Measurements from ENCODE around the gene METTL18. TPM values are rescaled to one million over a fixed set of nuclear protein-coding genes. Genes with fewer than 3 reads are reported as not detected.

The METTL18 gene
- total RNA-seq, 1 donor from 2014 or later = 4.7 TPM

DNA sequence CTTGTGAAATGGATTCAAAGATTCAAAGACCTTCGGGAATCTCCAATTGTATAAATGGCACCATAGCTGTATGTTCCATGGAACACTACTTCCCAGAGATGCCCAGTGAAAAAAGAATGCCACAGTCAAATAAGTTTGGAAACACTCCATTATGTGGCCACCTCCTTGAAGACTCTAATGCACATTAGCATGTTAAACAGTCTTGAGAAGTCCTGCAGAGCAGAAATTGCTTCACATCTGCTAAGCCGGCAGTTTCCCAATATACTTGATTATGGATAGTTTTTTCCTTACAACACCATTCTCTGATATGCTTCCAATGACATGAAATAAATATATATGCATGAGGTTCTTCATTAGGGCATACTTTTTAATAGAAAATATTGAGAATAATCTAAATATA, 48.2 kb downstream of the METTL18 start:
- TF ChIP-seq, protein P1, sequence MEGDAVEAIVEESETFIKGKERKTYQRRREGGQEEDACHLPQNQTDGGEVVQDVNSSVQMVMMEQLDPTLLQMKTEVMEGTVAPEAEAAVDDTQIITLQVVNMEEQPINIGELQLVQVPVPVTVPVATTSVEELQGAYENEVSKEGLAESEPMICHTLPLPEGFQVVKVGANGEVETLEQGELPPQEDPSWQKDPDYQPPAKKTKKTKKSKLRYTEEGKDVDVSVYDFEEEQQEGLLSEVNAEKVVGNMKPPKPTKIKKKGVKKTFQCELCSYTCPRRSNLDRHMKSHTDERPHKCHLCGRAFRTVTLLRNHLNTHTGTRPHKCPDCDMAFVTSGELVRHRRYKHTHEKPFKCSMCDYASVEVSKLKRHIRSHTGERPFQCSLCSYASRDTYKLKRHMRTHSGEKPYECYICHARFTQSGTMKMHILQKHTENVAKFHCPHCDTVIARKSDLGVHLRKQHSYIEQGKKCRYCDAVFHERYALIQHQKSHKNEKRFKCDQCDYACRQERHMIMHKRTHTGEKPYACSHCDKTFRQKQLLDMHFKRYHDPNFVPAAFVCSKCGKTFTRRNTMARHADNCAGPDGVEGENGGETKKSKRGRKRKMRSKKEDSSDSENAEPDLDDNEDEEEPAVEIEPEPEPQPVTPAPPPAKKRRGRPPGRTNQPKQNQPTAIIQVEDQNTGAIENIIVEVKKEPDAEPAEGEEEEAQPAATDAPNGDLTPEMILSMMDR (IDR thresholded peaks at IDR 0.05; ENCODE audit: insufficient read depth, low read length, severe bottlenecking) = no peak
- DNase-seq (ENCODE audit: low read depth) (no peak), FAIRE-seq (no peak)
- H3K4me3 ChIP-seq (ENCODE audit: low read depth, low read length) = no peak overlapping the region
- no peaks in the 10 kb centered on the region for H3K27me3 ChIP-seq (ENCODE audit: control insufficient read depth, insufficient read depth, low read length)
- H3K36me3 ChIP-seq (ENCODE audit: control insufficient read depth, insufficient read depth, low read length) = no peaks in the 10 kb centered on the region

DNA sequence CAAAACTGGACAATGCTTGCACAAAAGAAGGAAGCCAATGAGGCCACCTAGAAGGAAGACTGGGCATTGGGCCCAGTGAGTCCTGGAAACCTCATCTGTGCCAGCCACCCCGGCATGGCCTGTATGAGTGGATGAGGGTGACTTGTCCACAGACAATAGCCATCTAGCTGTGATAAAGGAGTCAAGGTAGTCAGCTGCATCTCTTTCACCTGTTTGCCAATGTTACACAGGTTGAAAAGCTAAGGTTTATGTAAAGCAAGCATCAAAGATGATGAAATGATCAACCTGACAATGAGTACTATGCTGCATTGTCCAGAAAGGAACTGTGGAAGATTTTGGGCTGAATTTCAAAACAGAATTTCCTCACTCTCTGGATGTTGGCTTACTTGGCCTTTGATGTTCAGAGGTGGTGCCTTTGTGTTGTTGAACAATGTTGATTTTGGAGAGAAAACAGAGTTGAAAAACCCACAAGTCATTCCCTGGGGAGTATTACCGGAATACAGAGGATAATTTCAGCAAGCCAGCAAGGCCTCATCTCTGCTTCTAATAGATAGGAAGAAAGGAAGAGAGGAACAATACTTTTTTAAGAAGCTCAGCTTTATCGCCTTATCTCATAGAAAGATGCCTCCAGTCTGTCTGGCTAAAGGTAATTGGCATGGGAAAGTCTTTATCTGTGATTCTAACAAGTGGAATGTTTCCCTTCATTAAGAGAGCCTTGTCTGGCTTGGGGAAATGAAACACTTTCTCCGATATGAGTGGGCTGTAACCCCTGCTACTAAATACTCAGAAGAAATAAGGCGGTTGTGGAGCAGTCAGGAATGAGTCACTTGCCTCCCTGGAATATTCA, 49.5 kb downstream of the METTL18 start:
- DNase-seq (ENCODE audit: low read depth) (no peak), FAIRE-seq (no peak)
- Histone ChIP-seq H3K4me3 (ENCODE audit: low read depth, low read length) (no peak overlapping the region), H3K36me3 (ENCODE audit: control insufficient read depth, insufficient read depth, low read length) (no peaks in the 10 kb centered on the region), H3K27me3 (ENCODE audit: control insufficient read depth, insufficient read depth, low read length) (no peaks in the 10 kb centered on the region)
- TF ChIP-seq, protein P1 (IDR thresholded peaks at IDR 0.05; ENCODE audit: insufficient read depth, low read length, severe bottlenecking) = no peak

Other genes starting within 250 kb of the METTL18 start
- not detected in 2 replicates for gene F5, start 208.4 kb downstream of the METTL18 start, total RNA-seq
- gene SELP, start 164.8 kb downstream of the METTL18 start, total RNA-seq = not detected in 2 replicates
- gene SELL, start 83.3 kb downstream of the METTL18 start, total RNA-seq = not detected in 2 replicates
- not detected in 2 replicates for gene SELE, start 60.8 kb downstream of the METTL18 start, total RNA-seq
- 4.5 and 11.5 TPM in 2 replicates for gene SCYL3, start 99.0 kb upstream of the METTL18 start, total RNA-seq